LNCAP (cell line): ENCODE data around the gene DERL2.

ENCODE experiments used
- CTCF ChIP-seq: fragments of 450-650 bp; IDR thresholded peaks from 2 replicates; pipeline ENCODE4 v1.5.1; 2017; ENCODE audit warnings: mild to moderate bottlenecking

DERL2 gene

GRCh38 chr17:5429191-5429887 lies 56.6 kb downstream of the DERL2 start:
- TF ChIP-seq CTCF: no peak

GRCh38 chr17:5425826-5426225 lies 60.2 kb downstream of the DERL2 start:
- TF ChIP-seq CTCF: no peak

- TF ChIP-seq CTCF: no peak
Observed at GRCh38 chr17:5424909-5425308, 61.1 kb downstream of the DERL2 start.

- TF ChIP-seq CTCF: no peak
Observed at GRCh38 chr17:5422505-5422904, 63.5 kb downstream of the DERL2 start.
